Astrocyte (in vitro differentiated cells and primary cell): ENCODE results near the gene ADARB2. TPM values are rescaled to one million over a fixed set of nuclear protein-coding genes. Genes with fewer than 3 reads are reported as not detected.

ENCODE experiments used
- DNase-seq: peaks from one replicate; pipeline ENCODE4 v3.0.0-alpha.2; 2010; ENCODE audit warnings: low read depth
- FAIRE-seq: peaks from 2 replicates; lab custom pipeline; 2011; peaks lifted over from hg19 to GRCh38; lab: Jason Lieb, UNC
- H2AFZ ChIP-seq: 2 replicates; pipeline ENCODE4 v1.6.0; 2012; ENCODE audit warnings: low read depth, low read length, inconsistent platforms
- H3K27ac ChIP-seq: 2 replicates; pipeline ENCODE4 v1.5.1; 2011; ENCODE audit warnings: low read depth, low read length, inconsistent platforms
- H3K27me3 ChIP-seq: 2 replicates; pipeline ENCODE4 v1.6.0; 2011; ENCODE audit warnings: low read length, inconsistent platforms; ENCODE audit not compliant: insufficient read depth
- H3K36me3 ChIP-seq: 2 replicates; pipeline ENCODE4 v1.5.1; 2011; ENCODE audit warnings: low read length, inconsistent platforms; ENCODE audit not compliant: insufficient read depth
- H3K4me1 ChIP-seq: 2 replicates; pipeline ENCODE4 v1.5.1; 2011; ENCODE audit warnings: low read length, inconsistent platforms; ENCODE audit not compliant: insufficient read depth
- H3K4me2 ChIP-seq: 2 replicates; pipeline ENCODE4 v1.6.0; 2012; ENCODE audit warnings: low read length, inconsistent platforms
- H3K4me3 ChIP-seq: 2 replicates; pipeline ENCODE4 v1.5.1; 2011; ENCODE audit warnings: low read depth, mild to moderate bottlenecking, low read length, inconsistent platforms; ENCODE audit not compliant: insufficient read depth
- H3K79me2 ChIP-seq: 2 replicates; pipeline ENCODE4 v1.6.0; 2012; ENCODE audit warnings: mild to moderate bottlenecking, low read length, inconsistent platforms; ENCODE audit not compliant: insufficient read depth
- H3K9ac ChIP-seq: 2 replicates; pipeline ENCODE4 v1.6.0; 2012; ENCODE audit warnings: mild to moderate bottlenecking, low read length, inconsistent platforms
- H3K9me3 ChIP-seq: 2 replicates; pipeline ENCODE4 v1.5.1; 2012; ENCODE audit warnings: low read depth, mild to moderate bottlenecking, low read length, inconsistent platforms; ENCODE audit not compliant: insufficient read depth
- H4K20me1 ChIP-seq: 2 replicates; pipeline ENCODE4 v1.6.0; 2012; ENCODE audit warnings: low read length, inconsistent platforms; ENCODE audit not compliant: insufficient read depth
- H3K27ac Mint-ChIP-seq: one replicate; pipeline ENCODE4 v1.8.0; 2021; ENCODE audit warnings: mild to moderate bottlenecking, mixed read lengths; ENCODE audit not compliant: unreplicated experiment
- H3K27me3 Mint-ChIP-seq: one replicate; pipeline ENCODE4 v1.8.0; 2021; ENCODE audit warnings: low read depth, mixed read lengths; ENCODE audit not compliant: unreplicated experiment
- H3K36me3 Mint-ChIP-seq: one replicate; pipeline ENCODE4 v1.8.0; 2021; ENCODE audit warnings: low read depth, mixed read lengths; ENCODE audit not compliant: unreplicated experiment
- H3K4me1 Mint-ChIP-seq: one replicate; pipeline ENCODE4 v1.8.0; 2021; ENCODE audit warnings: low read depth, mixed read lengths; ENCODE audit not compliant: unreplicated experiment
- H3K4me3 Mint-ChIP-seq: one replicate; pipeline ENCODE4 v1.8.0; 2021; ENCODE audit warnings: mild to moderate bottlenecking, moderate library complexity, mixed read lengths; ENCODE audit not compliant: unreplicated experiment
- H3K9me3 Mint-ChIP-seq: one replicate; pipeline ENCODE4 v1.8.0; 2021; ENCODE audit warnings: mild to moderate bottlenecking, mixed read lengths; ENCODE audit not compliant: unreplicated experiment
- EZH2 ChIP-seq: IDR thresholded peaks from 2 replicates; pipeline ENCODE4 v1.6.1; 2012; ENCODE audit warnings: mild to moderate bottlenecking, low read length, inconsistent platforms; ENCODE audit not compliant: insufficient read depth
- total RNA-seq: library from RNA; stranded (reverse); gene quantifications from 2 replicates; pipeline ENCODE4 v1.2.1, GENCODE V29; 2021
- TF ChIP-seq, protein P1 (sequence below): IDR thresholded peaks from 2 replicates; pipeline ENCODE4 v1.5.1; 2011; ENCODE audit warnings: low read depth, mild to moderate bottlenecking, inconsistent platforms, low read length, moderate library complexity; ENCODE audit not compliant: insufficient read depth

The ADARB2 gene
- total RNA-seq, 1 donor from 2014 or later, result 0.18 TPM

DNA sequence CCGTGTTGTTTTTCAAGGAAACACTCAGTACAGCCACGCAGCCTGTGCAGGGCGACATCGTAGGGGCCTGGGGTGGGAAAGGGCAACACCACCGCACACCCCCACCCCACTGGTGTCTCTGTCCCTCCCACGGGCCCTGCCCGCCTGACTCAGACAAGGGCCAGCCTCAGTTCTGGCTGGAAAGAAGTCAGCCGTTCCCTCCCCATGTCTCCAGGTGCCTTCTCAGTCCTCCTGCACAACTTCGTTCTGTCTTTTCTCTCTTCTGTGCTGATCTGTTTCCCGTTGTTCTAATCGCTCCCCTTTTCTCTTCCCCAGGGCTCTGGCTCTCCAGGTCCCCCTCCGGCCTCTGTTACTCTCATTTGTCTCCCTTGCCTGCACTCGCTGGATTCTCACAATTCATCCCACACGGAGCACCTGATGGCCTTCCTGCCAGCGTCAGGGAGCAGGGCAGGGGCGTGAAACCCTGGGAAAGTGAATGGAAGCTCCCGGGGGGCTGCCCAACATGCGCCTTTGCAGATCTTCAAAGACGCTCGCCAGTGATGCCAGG is 583.4 kb downstream of the ADARB2 start:
- Histone ChIP-seq H4K20me1 (no peaks in the 10 kb centered on the region), H3K9ac (no peak overlapping the region), H3K27me3 (no peaks in the 10 kb centered on the region), H3K4me2 (no peak overlapping the region), H2AFZ (no peak overlapping the region), H3K36me3 (no peaks in the 10 kb centered on the region), H3K27ac (no peak overlapping the region), H3K79me2 (no peaks in the 10 kb centered on the region), H3K4me3 (no peak overlapping the region), H3K9me3 (no peaks in the 10 kb centered on the region), H3K4me1 (no peaks in the 10 kb centered on the region)
- peaks cover 3% of the 10 kb centered on the region for H3K36me3 Mint-ChIP-seq
- H3K27me3 Mint-ChIP-seq, result peaks cover 33% of the 10 kb centered on the region
- FAIRE-seq (no peak), DNase-seq (no peak)
- H3K4me1 Mint-ChIP-seq, result peaks cover 27% of the 10 kb centered on the region
- H3K4me3 Mint-ChIP-seq, result no peak overlapping the region
- peaks cover 4% of the 10 kb centered on the region for H3K9me3 Mint-ChIP-seq
- no peak overlapping the region for H3K27ac Mint-ChIP-seq
- TF ChIP-seq EZH2, result no peak
- TF ChIP-seq, protein P1, sequence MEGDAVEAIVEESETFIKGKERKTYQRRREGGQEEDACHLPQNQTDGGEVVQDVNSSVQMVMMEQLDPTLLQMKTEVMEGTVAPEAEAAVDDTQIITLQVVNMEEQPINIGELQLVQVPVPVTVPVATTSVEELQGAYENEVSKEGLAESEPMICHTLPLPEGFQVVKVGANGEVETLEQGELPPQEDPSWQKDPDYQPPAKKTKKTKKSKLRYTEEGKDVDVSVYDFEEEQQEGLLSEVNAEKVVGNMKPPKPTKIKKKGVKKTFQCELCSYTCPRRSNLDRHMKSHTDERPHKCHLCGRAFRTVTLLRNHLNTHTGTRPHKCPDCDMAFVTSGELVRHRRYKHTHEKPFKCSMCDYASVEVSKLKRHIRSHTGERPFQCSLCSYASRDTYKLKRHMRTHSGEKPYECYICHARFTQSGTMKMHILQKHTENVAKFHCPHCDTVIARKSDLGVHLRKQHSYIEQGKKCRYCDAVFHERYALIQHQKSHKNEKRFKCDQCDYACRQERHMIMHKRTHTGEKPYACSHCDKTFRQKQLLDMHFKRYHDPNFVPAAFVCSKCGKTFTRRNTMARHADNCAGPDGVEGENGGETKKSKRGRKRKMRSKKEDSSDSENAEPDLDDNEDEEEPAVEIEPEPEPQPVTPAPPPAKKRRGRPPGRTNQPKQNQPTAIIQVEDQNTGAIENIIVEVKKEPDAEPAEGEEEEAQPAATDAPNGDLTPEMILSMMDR, result no peak

DNA sequence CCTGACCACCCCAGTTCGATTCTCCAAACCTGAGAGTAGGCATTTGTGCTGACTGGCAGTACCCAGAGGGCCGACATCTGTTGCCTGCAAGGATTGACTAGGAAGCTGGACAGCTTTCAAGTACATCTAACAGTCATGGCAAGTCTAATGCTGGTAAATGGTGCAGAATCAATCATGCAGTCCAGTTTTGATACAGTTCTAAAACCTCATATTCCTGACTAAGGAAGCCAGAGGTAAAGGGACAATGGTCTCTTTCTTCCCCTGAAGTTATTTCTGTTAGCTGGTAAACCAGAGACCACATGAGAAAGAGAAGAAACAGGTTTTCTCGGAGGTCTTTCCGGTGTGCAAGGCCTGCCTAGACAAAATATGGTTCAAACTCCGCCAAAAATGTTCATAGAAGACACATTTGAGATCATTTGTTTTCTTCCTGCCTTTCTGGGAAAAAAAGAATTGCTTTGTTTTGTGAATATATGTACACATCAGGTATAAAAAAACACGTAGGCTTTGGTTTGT is 584.0 kb downstream of the ADARB2 start:
- Histone ChIP-seq H3K4me1 (no peaks in the 10 kb centered on the region), H3K79me2 (no peaks in the 10 kb centered on the region), H3K27ac (no peak overlapping the region), H4K20me1 (no peaks in the 10 kb centered on the region), H3K36me3 (no peaks in the 10 kb centered on the region), H3K4me3 (no peak overlapping the region), H3K27me3 (no peaks in the 10 kb centered on the region), H3K9ac (no peak overlapping the region), H3K4me2 (no peak overlapping the region), H3K9me3 (no peaks in the 10 kb centered on the region), H2AFZ (no peak overlapping the region)
- TF ChIP-seq, protein P1, result no peak
- TF ChIP-seq EZH2, result no peak
- H3K27me3 Mint-ChIP-seq, result peaks cover 32% of the 10 kb centered on the region
- DNase-seq (no peak), FAIRE-seq (no peak)
- H3K27ac Mint-ChIP-seq, result peak overlapping the region; percentile 53
- H3K4me3 Mint-ChIP-seq, result no peak overlapping the region
- H3K4me1 Mint-ChIP-seq, result peaks cover 27% of the 10 kb centered on the region
- H3K9me3 Mint-ChIP-seq, result peaks cover 4% of the 10 kb centered on the region
- peaks cover 3% of the 10 kb centered on the region for H3K36me3 Mint-ChIP-seq
